NT2/D1 (cell line): ENCODE data around the gene LILRA6.
"Not testable (repeated sequence)": the region's sequence is repeated elsewhere in the genome, so short reads cannot be mapped to it uniquely, and the experiment has no call there.

Experiments used
- YY1 ChIP-seq: IDR thresholded peaks from 2 replicates; pipeline ENCODE4 v1.6.1; 2011; ENCODE audit not compliant: insufficient read length, insufficient read depth
- ZNF274 ChIP-seq: IDR thresholded peaks from 2 replicates; pipeline ENCODE4 v1.6.1; 2011; ENCODE audit warnings: mild to moderate bottlenecking, low read depth, low read length

GRCh38 chr19:54239491-54240371, 2.9 kb downstream of the LILRA6 start:
- TF ChIP-seq ZNF274, YY1: not testable (repeated sequence)
